Right lobe of liver (tissue), 6 donors: ENCODE results near the gene EDEM2. TPM values are rescaled to one million over a fixed set of nuclear protein-coding genes. Genes with fewer than 3 reads are reported as not detected.

ENCODE experiments used
- ATAC-seq, 4 donors: fragments of 200-7000 bp; cut with Tn5 transposase; one replicate each; pipeline ENCODE4 v1.9.1; 2020; ENCODE audit warnings: mild to moderate bottlenecking in 4 of 4, moderate library complexity in 4 of 4
- DNase-seq, 3 donors: peaks; one replicate each; pipeline ENCODE4 v3.0.0-alpha.2; 2020
- H3K27ac ChIP-seq, 3 donors: fragments of 200-600 bp; one replicate each; pipeline ENCODE4 v1.8.0; 2022
- H3K27me3 ChIP-seq, 2 donors: fragments of 200-600 bp; one replicate each; pipeline ENCODE4 v1.8.0; 2022
- H3K36me3 ChIP-seq, 4 donors: fragments of 200-600 bp; sonication (generic) in 1 of 4; one replicate each; pipeline versions ENCODE4 v1.5.1 to v1.8.0; 2017 to 2022; ENCODE audit warnings: control low read depth in 1 of 4
- H3K4me1 ChIP-seq, 4 donors: fragments of 200-600 bp; sonication (generic) in 1 of 4; one replicate each; pipeline versions ENCODE4 v1.5.1 to v1.8.0; 2017 to 2022; ENCODE audit warnings: control low read depth in 1 of 4
- H3K4me3 ChIP-seq, 3 donors: fragments of 200-600 bp; one replicate each; pipeline ENCODE4 v1.8.0; 2022
- H3K9me3 ChIP-seq, 4 donors: fragments of 200-600 bp; sonication (generic) in 1 of 4; one replicate each; pipeline versions ENCODE4 v1.5.1 to v1.8.0; 2017 to 2022; ENCODE audit warnings: control low read depth in 1 of 4
- CTCF ChIP-seq, 4 donors: fragments of 200-600 bp in 3 of 4; fragments of 450-650 bp in 1 of 4; IDR thresholded peaks; one replicate each; pipeline versions ENCODE4 v1.5.1 to v1.8.0; 2016 to 2022; ENCODE audit warnings: antibody characterized with exemption in 4 of 4, mild to moderate bottlenecking in 2 of 4
- POLR2A ChIP-seq: fragments of 450-650 bp; IDR thresholded peaks from one replicate; pipeline ENCODE4 v1.6.1; 2017; ENCODE audit warnings: antibody characterized with exemption, mild to moderate bottlenecking
- WGBS: methylation state at CpG from one replicate; pipeline ENCODE4 v1.1.6; 2018; ENCODE audit warnings: low coverage, low lambda C conversion rate; ENCODE audit not compliant: insufficient coverage; ENCODE audit errors: missing lambda C conversion rate; 5-methylcytosine and 5-hydroxymethylcytosine counted together
- intact Hi-C, 2 donors: fragments of 100-400 bp; cut with DNase I; formaldehyde crosslinking; loops; one replicate each; pipeline versions ENCODE4 v1.11.2 to v1.14.1; 2022
- total RNA-seq, 6 experiments: library from RNA; depleted of rRNA in 2 of 6; stranded (reverse); fragments of >200 nt in 2 of 6; fragmentation: NEBNext Ultra II Directional in 3 of 6; extraction: Animal tissue kit (Norgen Biotek cat#: 25700) in 3 of 6; gene quantifications; one replicate each; pipeline versions ENCODE4 v1.1.0 to v1.2.4, GENCODE V29; 2016 to 2023
- donor health status: DM: no; HTN: yes; CAD: no.
- donor health status: DM: no; HTN: no; CAD: no.
- donor health status: DM: no; HTN: no; CAD: no.
- donor health status: DM: no; HTN: yes; CAD: no.
- donor health status: DM: no; HTN: yes; CAD: no.

The EDEM2 gene
- total RNA-seq, 6 experiments from 2014 or later: 20.1 to 28.0 (median 23.9) TPM

- intact Hi-C loops: no loop called here
- DNase-seq: no peak
- H3K4me3 ChIP-seq: no peak overlapping the region
- ATAC-seq: no peak
- TF ChIP-seq CTCF (IDR thresholded peaks at IDR 0.05) (no peak), POLR2A (no peak)
- no peak overlapping the region for H3K27ac ChIP-seq
- H3K27me3 ChIP-seq: no peaks in the 10 kb centered on the region
- no peaks in the 10 kb centered on the region for H3K36me3 ChIP-seq
- H3K9me3 ChIP-seq: no peaks in the 10 kb centered on the region
- H3K4me1 ChIP-seq: peaks cover 0 to 18% (median 9%) of the 10 kb centered on the region in 4 donors
Measured at GRCh38 chr20:35181731-35182130, 34.6 kb upstream of the EDEM2 start.

GRCh38 chr20:35180266-35180665 lies 33.1 kb upstream of the EDEM2 start:
- H3K4me3 ChIP-seq: peak overlapping the region in 1 of 3 donors; percentile 12
- peak overlapping the region in 2 of 3 donors; percentile 38 to 73 for H3K27ac ChIP-seq
- 50% methylated on average over 5 of the region's 5 CpGs for WGBS
- ATAC-seq (peak; percentile 22 to 58 (median 39)), DNase-seq (peak in 1 of 3 donors; percentile 48)
- TF ChIP-seq POLR2A (no peak), CTCF (IDR thresholded peaks at IDR 0.05) (no peak)
- no peaks in the 10 kb centered on the region for H3K9me3 ChIP-seq
- no peaks in the 10 kb centered on the region for H3K36me3 ChIP-seq
- intact Hi-C loops: no loop called here
- H3K4me1 ChIP-seq: peaks cover 0 to 18% (median 9%) of the 10 kb centered on the region in 4 donors
- no peaks in the 10 kb centered on the region for H3K27me3 ChIP-seq

GRCh38 chr20:35179292-35180212 lies 32.4 kb upstream of the EDEM2 start:
- WGBS: 29% methylated on average over 11 of the region's 11 CpGs
- peaks cover 0 to 18% (median 9%) of the 10 kb centered on the region in 4 donors for H3K4me1 ChIP-seq
- ATAC-seq (peak; percentile 69 to 77 (median 76)), DNase-seq (peak; percentile 27 to 62 (median 57))
- H3K4me3 ChIP-seq: peak overlapping the region in 1 of 3 donors; percentile 12
- no peak for TF ChIP-seq CTCF (IDR thresholded peaks at IDR 0.05)
- no peak for TF ChIP-seq POLR2A
- H3K9me3 ChIP-seq: no peaks in the 10 kb centered on the region
- H3K27ac ChIP-seq: peak overlapping the region in 2 of 3 donors; percentile 38 to 73
- intact Hi-C loops: no loop called here
- no peaks in the 10 kb centered on the region for H3K27me3 ChIP-seq
- H3K36me3 ChIP-seq: no peaks in the 10 kb centered on the region

GRCh38 chr20:35176132-35176531 lies 29.0 kb upstream of the EDEM2 start:
- Histone ChIP-seq H3K27me3 (no peaks in the 10 kb centered on the region), H3K4me3 (no peak overlapping the region), H3K9me3 (no peaks in the 10 kb centered on the region), H3K4me1 (peaks cover 0 to 27% (median 11%) of the 10 kb centered on the region in 4 donors), H3K36me3 (no peaks in the 10 kb centered on the region), H3K27ac (no peak overlapping the region)
- TF ChIP-seq CTCF (IDR thresholded peaks at IDR 0.05) (no peak), POLR2A (no peak)
- no peak for ATAC-seq
- intact Hi-C loops: no loop called here
- 96% methylated on average over 10 of the region's 14 CpGs for WGBS
- DNase-seq: no peak
